Lower leg skin (tissue), 3 donors: ENCODE results near the gene JAG2.

ENCODE experiments used
- POLR2A ChIP-seq, 2 donors: fragments of 450-650 bp; IDR thresholded peaks; one replicate each; pipeline ENCODE4 v1.6.1; 2016 to 2017; ENCODE audit warnings: antibody characterized with exemption in 2 of 2, mild to moderate bottlenecking in 1 of 2, moderate library complexity in 1 of 2
- TF ChIP-seq, protein P1 (sequence below), 3 donors: fragments of 450-650 bp; IDR thresholded peaks; one replicate each; pipeline ENCODE4 v1.5.1; 2016; ENCODE audit warnings: antibody characterized with exemption in 3 of 3, mild to moderate bottlenecking in 3 of 3, moderate library complexity in 2 of 3

DNA sequence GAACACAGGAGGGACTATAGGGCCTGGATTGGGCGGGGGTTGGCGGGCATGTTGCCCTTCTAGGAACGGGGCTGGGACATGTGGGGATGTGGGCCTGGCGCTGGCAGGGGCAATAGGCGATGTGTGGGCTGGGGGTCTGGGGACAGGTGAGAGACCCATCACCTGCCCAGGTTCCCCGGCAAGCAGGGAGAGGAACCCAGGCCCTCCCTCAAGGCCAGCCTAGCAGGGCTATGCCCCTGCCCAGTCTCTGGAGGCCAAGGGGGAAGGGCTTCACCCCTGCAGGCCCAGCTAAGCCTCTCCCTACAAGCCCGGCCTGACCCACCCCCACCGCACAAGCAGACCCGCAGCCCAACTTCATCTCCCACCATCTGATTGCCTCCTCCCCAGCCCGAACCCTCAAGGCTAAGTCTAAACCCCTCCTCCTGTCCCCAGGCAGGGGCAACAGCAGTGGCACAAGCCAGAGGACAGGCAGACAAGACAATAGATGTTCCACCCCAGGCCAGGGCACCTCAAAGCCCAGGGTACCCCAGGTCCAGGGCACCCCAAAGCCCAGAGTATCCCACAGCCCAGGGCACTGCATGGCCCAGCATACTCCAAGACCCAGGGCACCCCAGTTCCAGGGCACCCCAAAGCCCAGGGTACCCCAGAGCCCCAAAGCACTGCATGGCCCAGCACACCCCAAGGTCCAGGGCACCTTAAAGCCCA is 6.5 kb downstream of the JAG2 start:
- TF ChIP-seq, protein P1, sequence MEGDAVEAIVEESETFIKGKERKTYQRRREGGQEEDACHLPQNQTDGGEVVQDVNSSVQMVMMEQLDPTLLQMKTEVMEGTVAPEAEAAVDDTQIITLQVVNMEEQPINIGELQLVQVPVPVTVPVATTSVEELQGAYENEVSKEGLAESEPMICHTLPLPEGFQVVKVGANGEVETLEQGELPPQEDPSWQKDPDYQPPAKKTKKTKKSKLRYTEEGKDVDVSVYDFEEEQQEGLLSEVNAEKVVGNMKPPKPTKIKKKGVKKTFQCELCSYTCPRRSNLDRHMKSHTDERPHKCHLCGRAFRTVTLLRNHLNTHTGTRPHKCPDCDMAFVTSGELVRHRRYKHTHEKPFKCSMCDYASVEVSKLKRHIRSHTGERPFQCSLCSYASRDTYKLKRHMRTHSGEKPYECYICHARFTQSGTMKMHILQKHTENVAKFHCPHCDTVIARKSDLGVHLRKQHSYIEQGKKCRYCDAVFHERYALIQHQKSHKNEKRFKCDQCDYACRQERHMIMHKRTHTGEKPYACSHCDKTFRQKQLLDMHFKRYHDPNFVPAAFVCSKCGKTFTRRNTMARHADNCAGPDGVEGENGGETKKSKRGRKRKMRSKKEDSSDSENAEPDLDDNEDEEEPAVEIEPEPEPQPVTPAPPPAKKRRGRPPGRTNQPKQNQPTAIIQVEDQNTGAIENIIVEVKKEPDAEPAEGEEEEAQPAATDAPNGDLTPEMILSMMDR (IDR thresholded peaks at IDR 0.05), result no peak
- no peak for TF ChIP-seq POLR2A (IDR thresholded peaks at IDR 0.05)
